Thyroid gland (tissue), 4 donors: ENCODE measurements around the gene HMCN2. TPM values are rescaled to one million over a fixed set of nuclear protein-coding genes. Genes with fewer than 3 reads are reported as not detected.
A peak's percentile ranks its signal among the peaks of the same experiment; 100 is the strongest.
"Not testable (repeated sequence)": the region's sequence is repeated elsewhere in the genome, so short reads cannot be mapped to it uniquely, and the experiment has no call there.

ENCODE experiments used
- DNase-seq, 2 donors: peaks; one replicate each; pipeline ENCODE4 v3.0.0-alpha.2; 2019
- H3K27ac ChIP-seq, 3 donors: fragments of 200-600 bp; sonication (generic); 1 replicate in 2 of 3; 2 replicates in 1 of 3; pipeline ENCODE4 v1.5.1; 2016 to 2019; ENCODE audit warnings: mild to moderate bottlenecking in 1 of 3, moderate library complexity in 1 of 3
- H3K27me3 ChIP-seq: fragments of 200-600 bp; sonication (generic); one replicate; pipeline ENCODE4 v1.5.1; 2019
- H3K36me3 ChIP-seq, 2 donors: fragments of 200-600 bp; sonication (generic); one replicate each; pipeline ENCODE4 v1.5.1; 2016 to 2019
- H3K4me1 ChIP-seq, 2 donors: fragments of 200-600 bp; sonication (generic); one replicate each; pipeline ENCODE4 v1.5.1; 2017 to 2019
- H3K4me3 ChIP-seq, 3 donors: fragments of 200-600 bp; sonication (generic); replicated peaks in 1 of 3; 1 replicate in 2 of 3; 2 replicates in 1 of 3; pipeline ENCODE4 v1.5.1; 2016; ENCODE audit warnings: mild to moderate bottlenecking in 1 of 3
- H3K9me3 ChIP-seq: fragments of 200-600 bp; sonication (generic); one replicate; pipeline ENCODE4 v1.5.1; 2017
- CTCF ChIP-seq, 6 experiments: fragments of 200-600 bp in 3 of 6; fragments of 450-650 bp in 3 of 6; sonication (generic) in 3 of 6; IDR thresholded peaks; one replicate each; pipeline ENCODE4 v1.5.1; 2016 to 2019; ENCODE audit warnings: antibody characterized with exemption in 6 of 6, mild to moderate bottlenecking in 2 of 6, inconsistent platforms in 1 of 6, moderate library complexity in 1 of 6
- POLR2A ChIP-seq, 2 donors: fragments of 450-650 bp; IDR thresholded peaks; one replicate each; pipeline ENCODE4 v1.6.1; 2017; ENCODE audit warnings: antibody characterized with exemption in 2 of 2, mild to moderate bottlenecking in 2 of 2, moderate library complexity in 1 of 2
- WGBS, 2 donors: methylation state at CpG; one replicate each; pipeline ENCODE4 v1.1.5; 2017; 5-methylcytosine and 5-hydroxymethylcytosine counted together
- intact Hi-C: fragments of 100-400 bp; cut with DNase I; formaldehyde crosslinking; loops from one replicate; pipeline ENCODE4 v1.15.1; 2023
- total RNA-seq, 4 donors: library from RNA; depleted of rRNA; stranded (reverse); fragments of >200 nt; gene quantifications; one replicate each; pipeline ENCODE4 v1.2.3, GENCODE V29; 2016

HMCN2 gene
- total RNA-seq, 4 donors from 2014 or later = 1.7 to 5.5 (median 3.5) TPM

- Histone ChIP-seq H3K4me3 (no peak overlapping the region), H3K27ac (no peak overlapping the region), H3K4me1 (peaks cover 0 to 10% of the 10 kb centered on the region in 2 donors), H3K27me3 (no peaks in the 10 kb centered on the region), H3K36me3 (no peaks in the 10 kb centered on the region), H3K9me3 (no peaks in the 10 kb centered on the region)
- no peak for DNase-seq
- no peak for TF ChIP-seq CTCF (IDR thresholded peaks at IDR 0.05)
- no peak for TF ChIP-seq POLR2A (IDR thresholded peaks at IDR 0.05)
- 52 to 67% methylated on average over 7 to 10 of the region's 11 CpGs for WGBS, 2 donors
- intact Hi-C loops = no loop called here
Measured at GRCh38 chr9:130432362-130432761, 166.8 kb downstream of the HMCN2 start.

- Histone ChIP-seq H3K27ac (no peak overlapping the region), H3K36me3 (no peaks in the 10 kb centered on the region), H3K4me1 (peaks cover 0 to 10% of the 10 kb centered on the region in 2 donors), H3K27me3 (no peaks in the 10 kb centered on the region), H3K9me3 (no peaks in the 10 kb centered on the region), H3K4me3 (peak overlapping the region in 1 of 3 donors; percentile 27)
- intact Hi-C loops = no loop called here
- TF ChIP-seq POLR2A (IDR thresholded peaks at IDR 0.05) (no peak), CTCF (IDR thresholded peaks at IDR 0.05) (no peak)
- 69 to 75% methylated on average over 8 to 10 of the region's 16 CpGs for WGBS, 2 donors
- DNase-seq = no peak
Measured at GRCh38 chr9:130432796-130433167, 167.2 kb downstream of the HMCN2 start.

DNA sequence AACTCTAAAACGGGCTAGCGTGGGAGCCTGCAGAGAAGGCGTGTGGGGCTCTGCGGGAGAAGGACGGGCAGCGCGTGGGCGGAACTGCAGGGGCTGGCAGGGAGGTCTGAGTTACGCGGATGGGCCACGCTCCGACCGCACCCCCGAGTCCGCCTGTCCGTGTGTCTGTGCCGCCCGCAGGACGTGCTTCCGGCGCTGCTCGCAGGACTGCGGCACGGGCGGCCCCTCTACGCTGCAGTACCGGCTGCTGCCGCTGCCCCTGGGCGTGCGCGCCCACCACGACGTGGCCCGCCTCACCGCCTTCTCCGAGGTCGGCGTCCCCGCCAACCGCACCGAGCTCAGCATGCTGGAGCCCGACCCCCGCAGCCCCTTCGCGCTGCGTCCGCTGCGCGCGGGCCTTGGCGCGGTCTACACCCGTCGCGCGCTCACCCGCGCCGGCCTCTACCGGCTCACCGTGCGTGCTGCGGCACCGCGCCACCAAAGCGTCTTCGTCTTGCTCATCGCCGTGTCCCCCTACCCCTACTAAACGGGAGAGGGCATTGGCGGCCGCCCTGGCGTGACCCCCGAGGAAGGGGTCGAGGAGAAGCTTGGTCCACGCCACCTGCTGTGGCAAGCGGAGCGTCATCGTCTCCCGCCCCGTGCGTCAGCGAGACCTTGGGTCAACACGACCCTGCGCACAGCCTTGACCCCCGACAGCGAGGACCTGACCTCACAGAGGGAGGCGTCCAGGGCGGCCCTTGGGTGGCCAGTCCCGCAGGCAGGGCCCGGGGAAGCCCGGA, 167.8 kb downstream of the HMCN2 start:
- Histone ChIP-seq H3K4me3 (peak overlapping the region in 1 of 3 donors; percentile 27), H3K9me3 (no peaks in the 10 kb centered on the region), H3K36me3 (no peaks in the 10 kb centered on the region), H3K27me3 (no peaks in the 10 kb centered on the region), H3K4me1 (peaks cover 0 to 10% of the 10 kb centered on the region in 2 donors), H3K27ac (no peak overlapping the region)
- intact Hi-C loops = no loop called here
- WGBS, 2 donors = 18% methylated on average over 18 of the region's 92 CpGs; no CpG with 5 or more reads in 1 of the 2 donors
- peak; percentile 47 to 61 for DNase-seq
- TF ChIP-seq POLR2A (IDR thresholded peaks at IDR 0.05) = no peak
- TF ChIP-seq CTCF (IDR thresholded peaks at IDR 0.05) = peak; percentile 33 to 80 (median 68)

DNA sequence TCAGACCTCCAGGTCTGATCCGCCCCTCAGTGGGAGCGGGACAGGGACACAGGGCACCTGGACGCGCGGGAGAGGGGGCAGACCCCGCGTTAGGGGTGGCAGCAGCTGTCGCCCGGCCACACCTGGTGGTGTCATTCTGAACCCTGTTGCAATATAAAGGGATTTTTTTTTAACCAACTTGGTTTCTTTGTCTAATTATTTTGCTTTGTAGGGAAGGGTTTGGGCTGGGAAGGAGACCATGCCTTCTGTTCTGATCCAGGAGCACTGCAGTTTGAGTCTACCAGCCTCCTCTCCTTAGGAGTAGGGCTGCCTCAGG, 168.3 kb downstream of the HMCN2 start:
- TF ChIP-seq POLR2A (IDR thresholded peaks at IDR 0.05) (no peak), CTCF (IDR thresholded peaks at IDR 0.05) (no peak)
- intact Hi-C loops = no loop called here
- Histone ChIP-seq H3K9me3 (no peaks in the 10 kb centered on the region), H3K4me1 (peaks cover 0 to 10% of the 10 kb centered on the region in 2 donors), H3K27ac (no peak overlapping the region), H3K27me3 (no peaks in the 10 kb centered on the region), H3K4me3 (no peak overlapping the region), H3K36me3 (no peaks in the 10 kb centered on the region)
- 25 to 44% methylated on average over 4 to 9 of the region's 9 CpGs for WGBS, 2 donors
- no peak for DNase-seq

GRCh38 chr9:130434656-130435055, 169.1 kb downstream of the HMCN2 start:
- H3K27me3 ChIP-seq, intact Hi-C loops, DNase-seq, H3K9me3 ChIP-seq, H3K27ac ChIP-seq, H3K4me3 ChIP-seq, H3K36me3 ChIP-seq: not testable (repeated sequence)
- 87 to 99% methylated on average over 5 of the region's 5 CpGs for WGBS, 2 donors
- H3K4me1 ChIP-seq = peaks cover 0 to 10% of the 10 kb centered on the region in 2 donors
